ENCODE results near the gene NEK11. TPM values are rescaled to one million over a fixed set of nuclear protein-coding genes. Genes with fewer than 3 reads are reported as not detected.
A peak's percentile ranks its signal among the peaks of the same experiment; 100 is the strongest.

Gene NEK11
- total RNA-seq, 1 donor from 2014 or later, result 7.1 TPM

DNA sequence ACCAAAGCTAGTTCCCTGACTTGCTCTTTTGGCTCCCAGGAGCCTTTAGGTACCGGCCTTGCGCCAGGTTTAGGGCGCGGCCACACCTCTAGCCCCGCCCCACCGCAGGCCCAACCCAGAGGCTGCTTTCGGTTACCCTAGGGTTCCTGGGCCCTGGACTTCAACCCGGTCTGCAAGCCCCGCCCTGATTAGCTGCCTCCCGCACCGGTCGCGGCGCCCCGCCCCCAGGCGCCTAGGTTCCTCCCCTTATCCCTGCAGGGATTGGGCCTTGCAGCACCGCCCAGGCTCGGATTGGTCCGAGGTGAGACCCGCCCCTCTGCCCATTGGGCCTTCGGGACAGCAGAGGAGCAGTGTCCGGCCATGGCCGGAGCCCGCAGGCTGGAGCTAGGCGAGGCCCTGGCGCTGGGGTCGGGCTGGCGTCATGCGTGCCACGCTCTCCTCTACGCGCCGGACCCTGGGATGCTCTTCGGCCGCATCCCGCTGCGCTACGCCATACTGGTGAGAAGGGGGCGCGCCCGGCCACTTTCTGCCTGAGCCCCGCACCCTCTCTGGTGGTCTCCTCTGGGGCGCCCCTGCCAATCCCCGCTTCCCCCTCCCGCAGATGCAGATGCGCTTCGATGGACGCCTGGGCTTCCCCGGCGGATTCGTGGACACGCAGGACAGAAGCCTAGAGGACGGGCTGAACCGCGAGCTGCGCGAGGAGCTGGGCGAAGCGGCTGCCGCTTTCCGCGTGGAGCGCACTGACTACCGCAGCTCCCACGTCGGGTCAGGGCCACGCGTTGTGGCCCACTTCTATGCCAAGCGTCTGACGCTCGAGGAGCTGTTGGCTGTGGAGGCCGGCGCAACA lies 355.0 kb downstream of the NEK11 start, which contains the start of gene NUDT16:
TSS of gene NUDT16 (plus strand) at position 330 of the 847 bp plus-strand sequence. CDS start at position 361, 31 bp downstream.
- Histone ChIP-seq H3K79me2 (ENCODE audit: insufficient read depth, low read length) (peaks cover 35% of the 10 kb centered on the region), H3K27ac (ENCODE audit: low read depth, low read length) (peak within 1 kb of the TSS; percentile 80), H3K4me2 (ENCODE audit: low read length) (peak within 1 kb of the TSS; percentile 92), H3K9me3 (ENCODE audit: insufficient read depth, low read depth, low read length) (no peaks in the 10 kb centered on the region), H3K9ac (ENCODE audit: low read length) (peak within 1 kb of the TSS; percentile 90), H2AFZ (ENCODE audit: low read depth, low read length) (peak within 1 kb of the TSS; percentile 94), H3K27me3 (ENCODE audit: insufficient read depth, low read length) (no peaks in the 10 kb centered on the region), H3K36me3 (ENCODE audit: insufficient read depth, low read length) (no peaks in the 10 kb centered on the region), H3K4me3 (ENCODE audit: insufficient read depth, low read depth, low read length) (peak within 1 kb of the TSS; percentile 77), H3K4me1 (ENCODE audit: insufficient read depth, low read length) (peaks cover 10% of the 10 kb centered on the region), H4K20me1 (ENCODE audit: insufficient read depth, low read length) (peaks cover 11% of the 10 kb centered on the region)
- no peak for TF ChIP-seq EZH2 (IDR thresholded peaks at IDR 0.05; ENCODE audit: insufficient read depth, low read length)
- TF ChIP-seq, protein P1, sequence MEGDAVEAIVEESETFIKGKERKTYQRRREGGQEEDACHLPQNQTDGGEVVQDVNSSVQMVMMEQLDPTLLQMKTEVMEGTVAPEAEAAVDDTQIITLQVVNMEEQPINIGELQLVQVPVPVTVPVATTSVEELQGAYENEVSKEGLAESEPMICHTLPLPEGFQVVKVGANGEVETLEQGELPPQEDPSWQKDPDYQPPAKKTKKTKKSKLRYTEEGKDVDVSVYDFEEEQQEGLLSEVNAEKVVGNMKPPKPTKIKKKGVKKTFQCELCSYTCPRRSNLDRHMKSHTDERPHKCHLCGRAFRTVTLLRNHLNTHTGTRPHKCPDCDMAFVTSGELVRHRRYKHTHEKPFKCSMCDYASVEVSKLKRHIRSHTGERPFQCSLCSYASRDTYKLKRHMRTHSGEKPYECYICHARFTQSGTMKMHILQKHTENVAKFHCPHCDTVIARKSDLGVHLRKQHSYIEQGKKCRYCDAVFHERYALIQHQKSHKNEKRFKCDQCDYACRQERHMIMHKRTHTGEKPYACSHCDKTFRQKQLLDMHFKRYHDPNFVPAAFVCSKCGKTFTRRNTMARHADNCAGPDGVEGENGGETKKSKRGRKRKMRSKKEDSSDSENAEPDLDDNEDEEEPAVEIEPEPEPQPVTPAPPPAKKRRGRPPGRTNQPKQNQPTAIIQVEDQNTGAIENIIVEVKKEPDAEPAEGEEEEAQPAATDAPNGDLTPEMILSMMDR (IDR thresholded peaks at IDR 0.05; ENCODE audit: insufficient read depth, low read depth, low read length), result no peak
- peak within 1 kb of the TSS; percentile 93 for H3K4me3 Mint-ChIP-seq (ENCODE audit: unreplicated experiment)
- peak within 1 kb of the TSS; percentile 96 for H3K27ac Mint-ChIP-seq (ENCODE audit: unreplicated experiment)
- H3K9me3 Mint-ChIP-seq (ENCODE audit: unreplicated experiment), result peaks cover 2% of the 10 kb centered on the region
- no peaks in the 10 kb centered on the region for H3K27me3 Mint-ChIP-seq (ENCODE audit: low read depth, unreplicated experiment)
- H3K4me1 Mint-ChIP-seq (ENCODE audit: low read depth, unreplicated experiment), result peaks cover 8% of the 10 kb centered on the region
- DNase-seq (ENCODE audit: low read depth) (peak; percentile 96), FAIRE-seq (no peak)
- H3K36me3 Mint-ChIP-seq (ENCODE audit: low read depth, unreplicated experiment), result peaks cover 17% of the 10 kb centered on the region

DNA sequence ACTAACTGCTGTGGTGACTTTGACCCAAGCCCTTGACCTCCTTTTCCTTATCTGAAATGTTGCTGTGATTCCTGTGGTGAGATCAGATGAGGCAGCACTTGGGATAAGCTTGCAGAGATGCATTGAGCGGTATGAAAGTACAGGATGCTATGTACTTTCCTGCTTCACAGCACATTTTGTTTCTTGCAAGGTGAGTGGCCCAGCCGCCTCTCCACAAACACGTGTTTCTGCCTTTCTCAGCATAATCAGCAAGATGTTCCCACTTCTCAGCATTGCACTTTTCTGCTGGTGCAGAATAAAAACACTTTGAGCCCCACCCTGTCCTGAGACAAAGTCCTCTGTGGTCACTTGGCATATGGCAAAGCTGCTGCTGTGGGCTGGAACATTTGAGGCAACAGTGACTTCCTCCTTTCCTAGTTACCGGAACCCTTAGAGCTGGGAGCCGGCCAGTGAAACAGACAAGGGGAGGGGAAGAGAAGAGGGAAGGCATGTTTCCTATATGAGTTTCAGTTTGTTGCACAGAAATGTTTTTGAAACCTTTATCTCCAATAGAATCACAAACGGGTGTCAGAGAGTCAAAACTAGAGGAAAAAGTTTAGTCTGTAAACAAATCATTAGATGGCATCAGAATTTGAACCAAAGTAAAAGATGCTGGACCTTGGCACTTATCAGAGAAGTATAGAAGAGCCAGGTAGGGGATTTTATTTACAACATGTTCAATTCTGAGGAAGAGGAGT lies 359.9 kb downstream of the NEK11 start:
- no peak overlapping the region for H3K9ac ChIP-seq (ENCODE audit: low read length)
- peaks cover 10% of the 10 kb centered on the region for H3K4me1 ChIP-seq (ENCODE audit: insufficient read depth, low read length)
- peaks cover 11% of the 10 kb centered on the region for H4K20me1 ChIP-seq (ENCODE audit: insufficient read depth, low read length)
- no peak overlapping the region for H3K27ac ChIP-seq (ENCODE audit: low read depth, low read length)
- peaks cover 10% of the 10 kb centered on the region for H3K4me1 Mint-ChIP-seq (ENCODE audit: low read depth, unreplicated experiment)
- H3K36me3 ChIP-seq (ENCODE audit: insufficient read depth, low read length), result no peaks in the 10 kb centered on the region
- DNase-seq (ENCODE audit: low read depth), result no peak
- TF ChIP-seq, protein P1 (IDR thresholded peaks at IDR 0.05; ENCODE audit: insufficient read depth, low read depth, low read length), result no peak
- no peak for TF ChIP-seq EZH2 (IDR thresholded peaks at IDR 0.05; ENCODE audit: insufficient read depth, low read length)
- no peak overlapping the region for H3K4me3 ChIP-seq (ENCODE audit: insufficient read depth, low read depth, low read length)
- no peak overlapping the region for H3K4me2 ChIP-seq (ENCODE audit: low read length)
- H3K4me3 Mint-ChIP-seq (ENCODE audit: unreplicated experiment), result no peak overlapping the region
- no peak overlapping the region for H2AFZ ChIP-seq (ENCODE audit: low read depth, low read length)
- no peaks in the 10 kb centered on the region for H3K27me3 ChIP-seq (ENCODE audit: insufficient read depth, low read length)
- H3K27ac Mint-ChIP-seq (ENCODE audit: unreplicated experiment), result no peak overlapping the region
- peaks cover 17% of the 10 kb centered on the region for H3K36me3 Mint-ChIP-seq (ENCODE audit: low read depth, unreplicated experiment)
- H3K9me3 Mint-ChIP-seq (ENCODE audit: unreplicated experiment), result peaks cover 2% of the 10 kb centered on the region
- no peaks in the 10 kb centered on the region for H3K27me3 Mint-ChIP-seq (ENCODE audit: low read depth, unreplicated experiment)
- peaks cover 19% of the 10 kb centered on the region for H3K79me2 ChIP-seq (ENCODE audit: insufficient read depth, low read length)
- no peaks in the 10 kb centered on the region for H3K9me3 ChIP-seq (ENCODE audit: insufficient read depth, low read depth, low read length)
- FAIRE-seq, result peak; percentile 37
